Activated T-cell treated with anti-CD3 and anti-CD28 coated beads, Interleukin-2, amount 50 U/mL, for 24 hours (primary cell): Measurements from ENCODE around the gene HELQ.
"Not testable (repeated sequence)": the region's sequence is repeated elsewhere in the genome, so short reads cannot be mapped to it uniquely, and the experiment has no call there.

Experiments
- DNase-seq: peaks from one replicate; pipeline ENCODE4 v3.0.0-alpha.2; 2020
- H3K27ac Mint-ChIP-seq: 2 replicates; pipeline ENCODE4 v1.8.0; 2020; ENCODE audit warnings: mild to moderate bottlenecking, mixed read lengths
- H3K27me3 Mint-ChIP-seq: 2 replicates; pipeline ENCODE4 v1.8.0; 2020; ENCODE audit warnings: mixed read lengths
- H3K36me3 Mint-ChIP-seq: 2 replicates; pipeline ENCODE4 v1.8.0; 2020; ENCODE audit warnings: low read depth, mixed read lengths
- H3K4me1 Mint-ChIP-seq: 2 replicates; pipeline ENCODE4 v1.8.0; 2020; ENCODE audit warnings: low read depth, mixed read lengths
- H3K4me3 Mint-ChIP-seq: 2 replicates; pipeline ENCODE4 v1.8.0; 2020; ENCODE audit warnings: mild to moderate bottlenecking, moderate library complexity, mixed read lengths
- H3K9me3 Mint-ChIP-seq: 2 replicates; pipeline ENCODE4 v1.8.0; 2020; ENCODE audit warnings: mixed read lengths

The HELQ gene

DNA sequence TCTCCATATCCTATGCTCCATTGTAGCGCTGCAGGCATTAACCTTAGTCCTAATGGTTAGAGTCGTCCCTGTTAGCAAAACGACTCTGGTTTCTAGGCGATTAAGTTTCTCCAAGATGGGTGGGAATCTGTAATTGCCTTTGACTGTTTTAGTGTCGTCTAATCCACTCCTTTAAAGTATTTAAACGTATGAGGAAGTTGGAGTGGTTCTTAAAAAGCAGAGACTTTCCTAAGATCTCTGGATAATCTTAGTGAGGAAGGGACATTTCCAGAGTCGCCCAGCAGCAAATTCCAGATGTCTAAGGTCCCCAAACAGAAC is 520 bp upstream of the HELQ start:
- Mint-ChIP-seq H3K36me3 (peaks cover 94% of the 10 kb centered on the region), H3K27me3 (no peaks in the 10 kb centered on the region), H3K9me3 (no peaks in the 10 kb centered on the region), H3K4me3 (peak overlapping the region; percentile 98), H3K27ac (peak overlapping the region; percentile 100), H3K4me1 (peaks cover 52% of the 10 kb centered on the region)
- no peak for DNase-seq

DNA sequence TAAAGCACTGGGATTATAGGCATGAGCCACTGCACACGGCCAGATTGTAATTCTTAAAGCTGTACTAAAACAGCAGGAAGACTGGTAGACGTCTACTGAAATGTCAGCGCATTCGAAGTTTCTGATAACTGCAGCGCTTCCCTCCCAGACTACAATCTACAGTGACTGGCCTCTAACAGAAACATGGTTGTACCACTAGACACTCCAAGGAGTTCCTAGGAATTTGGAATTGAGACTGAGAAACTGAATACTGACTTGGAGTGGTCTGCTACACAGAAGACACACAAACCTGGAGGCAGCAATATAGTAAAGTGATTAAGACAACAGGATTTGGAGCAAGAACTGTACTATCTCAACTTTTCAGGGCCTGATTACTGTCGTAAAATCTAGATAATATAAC is 937 bp downstream of the HELQ start:
- Mint-ChIP-seq H3K4me3 (peak overlapping the region; percentile 98), H3K4me1 (peaks cover 57% of the 10 kb centered on the region), H3K36me3 (peaks cover 88% of the 10 kb centered on the region), H3K27me3 (no peaks in the 10 kb centered on the region), H3K27ac (peak overlapping the region; percentile 100), H3K9me3 (no peaks in the 10 kb centered on the region)
- DNase-seq: no peak

DNA sequence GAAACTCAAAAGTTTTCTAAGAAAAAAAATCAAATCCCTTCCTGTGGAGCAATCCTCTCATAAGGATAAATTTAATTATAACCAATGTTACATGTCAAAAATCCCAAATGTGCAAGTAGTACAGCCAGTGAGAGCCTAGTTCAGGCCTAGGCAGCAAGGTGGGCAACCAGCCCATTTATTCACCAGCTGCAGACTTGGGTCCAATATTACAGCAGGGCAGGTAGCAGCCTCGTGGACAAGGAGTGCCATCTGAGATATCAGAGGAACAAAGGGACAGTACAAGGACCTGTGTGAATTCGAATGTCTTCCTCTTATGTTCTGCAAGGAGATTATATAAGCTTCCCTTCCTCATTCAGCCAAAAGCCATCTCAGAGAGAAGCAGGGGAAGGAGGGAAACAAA is 6.6 kb downstream of the HELQ start:
- peak overlapping the region; percentile 11 for H3K27ac Mint-ChIP-seq

DNA sequence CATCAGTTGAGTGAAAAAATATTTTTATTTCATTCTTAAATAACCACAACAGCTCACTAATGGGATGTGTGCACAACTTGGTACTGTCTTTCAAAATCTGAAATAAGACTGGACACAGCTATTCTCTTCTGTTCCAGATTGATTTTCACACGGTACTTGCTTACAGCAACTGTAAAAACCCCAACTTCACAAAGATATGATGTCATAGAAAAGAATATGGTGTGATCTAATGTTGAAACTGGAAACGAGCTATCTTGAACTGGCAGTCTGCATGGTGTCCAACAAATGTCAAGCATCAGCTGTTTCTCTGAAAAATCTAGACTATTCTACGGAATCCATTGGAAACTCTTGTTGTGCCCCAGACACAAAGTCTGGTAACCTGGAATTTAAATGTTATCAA is 14.7 kb downstream of the HELQ start:
- H3K9me3 Mint-ChIP-seq: no peaks in the 10 kb centered on the region
- DNase-seq: no peak

More for the DNA sequence above, 6.6 kb downstream of the HELQ start:
- no peak for DNase-seq
- Mint-ChIP-seq H3K9me3 (no peaks in the 10 kb centered on the region), H3K36me3 (peaks cover 75% of the 10 kb centered on the region), H3K27me3 (no peaks in the 10 kb centered on the region), H3K4me3 (no peak overlapping the region), H3K4me1 (peaks cover 31% of the 10 kb centered on the region)

DNA sequence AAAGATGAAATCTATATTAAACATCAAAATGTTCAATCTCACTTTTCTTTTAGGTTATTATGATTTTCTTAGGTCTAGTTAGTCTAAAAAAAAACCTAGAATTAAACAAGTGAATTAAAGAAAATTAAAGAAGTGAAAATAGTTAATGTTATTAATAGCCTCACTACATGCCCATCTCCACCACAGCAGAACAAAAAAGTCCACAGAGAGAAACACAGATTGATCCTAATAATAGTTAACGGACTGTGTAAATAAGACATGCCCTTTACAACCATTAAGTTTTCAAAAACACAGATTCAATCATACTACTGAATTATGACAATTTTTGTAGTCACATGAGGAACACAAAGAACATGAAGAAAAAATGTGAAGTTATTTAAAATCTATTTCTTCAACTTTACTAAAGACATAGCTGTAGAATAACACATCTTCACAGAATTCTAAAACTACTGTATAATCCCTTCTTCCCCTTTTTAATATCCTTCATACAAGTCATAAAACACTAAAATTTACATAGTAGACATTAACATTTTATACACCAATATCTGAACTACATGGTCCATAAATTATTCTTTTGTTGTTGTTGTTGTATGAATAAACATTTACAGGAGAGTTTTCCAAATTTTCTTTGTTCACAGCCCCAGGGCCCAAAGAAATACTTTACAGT is 15.3 kb downstream of the HELQ start:
- Mint-ChIP-seq H3K36me3 (peaks cover 82% of the 10 kb centered on the region), H3K27me3 (no peaks in the 10 kb centered on the region), H3K27ac (no peak overlapping the region), H3K4me1 (peaks cover 3% of the 10 kb centered on the region), H3K4me3 (no peak overlapping the region), H3K9me3 (no peaks in the 10 kb centered on the region)
- DNase-seq: no peak

More for the DNA sequence above, 14.7 kb downstream of the HELQ start:
- Mint-ChIP-seq H3K36me3 (peaks cover 82% of the 10 kb centered on the region), H3K4me3 (no peak overlapping the region), H3K4me1 (no peaks in the 10 kb centered on the region), H3K27me3 (no peaks in the 10 kb centered on the region), H3K27ac (no peak overlapping the region)

DNA sequence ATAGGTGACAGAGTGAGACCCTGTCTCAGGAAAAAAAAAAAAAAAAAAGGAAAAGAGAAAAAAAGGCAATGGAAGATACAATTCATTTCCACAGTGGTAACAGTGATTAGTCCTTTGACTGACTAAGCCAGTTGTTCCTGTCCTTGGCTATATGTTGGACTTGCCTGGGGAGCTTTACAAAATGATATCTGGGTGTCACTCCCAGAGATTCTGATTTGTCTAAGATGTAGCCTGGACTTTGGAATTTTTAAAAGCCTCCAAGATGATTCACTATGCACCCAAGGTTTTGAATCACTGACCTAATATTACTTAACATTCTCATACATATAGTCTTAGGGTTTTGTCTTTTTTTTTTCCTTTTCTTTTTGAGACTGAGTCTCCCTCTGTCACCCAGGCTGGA is 16.9 kb downstream of the HELQ start:
- peaks cover 77% of the 10 kb centered on the region for H3K36me3 Mint-ChIP-seq
- H3K4me1 Mint-ChIP-seq: peaks cover 3% of the 10 kb centered on the region
- H3K27ac Mint-ChIP-seq: no peak overlapping the region
- no peak overlapping the region for H3K4me3 Mint-ChIP-seq
- no peak for DNase-seq
- no peaks in the 10 kb centered on the region for H3K9me3 Mint-ChIP-seq
- no peaks in the 10 kb centered on the region for H3K27me3 Mint-ChIP-seq

DNA sequence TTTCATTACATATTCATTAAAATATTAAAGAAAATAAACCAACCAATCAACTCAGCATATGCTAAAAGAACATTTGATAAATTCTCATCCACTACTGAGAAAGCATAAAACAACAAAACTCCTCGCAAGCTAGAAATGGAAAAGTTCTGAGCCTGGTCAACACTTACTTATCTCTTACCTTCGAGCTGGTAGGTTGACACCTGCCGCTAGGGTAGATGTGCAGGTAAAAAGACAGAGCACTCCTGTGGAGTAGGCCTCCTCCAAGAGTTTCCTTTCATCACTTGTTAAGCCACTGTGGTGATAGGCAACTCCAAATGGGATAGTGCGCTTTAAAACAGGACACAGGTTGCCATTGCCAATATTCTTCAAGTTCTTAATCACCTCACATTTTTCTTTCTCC is 18.9 kb downstream of the HELQ start:
- no peak overlapping the region for H3K4me3 Mint-ChIP-seq
- peaks cover 3% of the 10 kb centered on the region for H3K4me1 Mint-ChIP-seq
- no peak overlapping the region for H3K27ac Mint-ChIP-seq
- H3K27me3 Mint-ChIP-seq: no peaks in the 10 kb centered on the region
- no peaks in the 10 kb centered on the region for H3K9me3 Mint-ChIP-seq
- DNase-seq: no peak
- peaks cover 67% of the 10 kb centered on the region for H3K36me3 Mint-ChIP-seq

DNA sequence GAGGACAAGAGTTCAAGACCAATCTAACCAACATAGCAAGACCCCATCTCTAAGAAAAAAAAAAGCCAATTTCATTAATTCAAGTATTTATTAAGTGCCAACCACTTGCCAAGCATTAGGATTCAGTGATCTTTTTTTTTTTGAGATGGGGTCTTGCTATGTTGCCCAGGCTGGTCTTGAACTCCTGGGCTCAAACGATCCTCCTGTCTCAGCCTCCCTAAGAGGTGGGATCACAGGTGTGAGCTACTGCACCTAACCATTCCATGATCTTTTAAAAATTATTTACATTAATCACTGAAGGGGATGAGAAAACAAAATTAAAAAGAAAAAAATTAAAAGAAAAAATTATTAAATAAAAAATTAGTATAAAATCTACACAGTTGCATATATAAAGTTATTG is 24.4 kb downstream of the HELQ start:
- DNase-seq: no peak
- H3K27me3 Mint-ChIP-seq: no peaks in the 10 kb centered on the region
- H3K36me3 Mint-ChIP-seq: peaks cover 57% of the 10 kb centered on the region
- peaks cover 3% of the 10 kb centered on the region for H3K4me1 Mint-ChIP-seq
- no peak overlapping the region for H3K27ac Mint-ChIP-seq
- H3K4me3 Mint-ChIP-seq: no peak overlapping the region
- H3K9me3 Mint-ChIP-seq: no peaks in the 10 kb centered on the region

DNA sequence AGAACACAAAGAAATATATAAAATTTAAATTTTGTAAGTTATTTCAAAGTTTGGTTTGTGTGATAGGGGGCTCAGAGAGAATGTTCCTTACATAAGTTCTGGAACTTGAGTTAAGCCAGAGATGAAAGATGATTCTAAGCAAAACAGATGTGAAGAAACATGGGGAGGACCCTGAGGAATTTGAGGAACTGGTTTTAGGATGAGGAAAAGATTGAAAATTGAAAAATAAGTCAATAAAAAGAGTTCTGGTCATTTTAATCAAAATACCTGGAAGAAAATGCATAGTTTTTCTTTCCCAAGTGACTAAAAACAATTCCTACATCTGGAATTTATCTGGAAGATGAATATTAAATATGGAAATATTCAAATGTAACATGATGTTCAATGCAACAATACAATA is 37.4 kb downstream of the HELQ start:
- H3K27me3 Mint-ChIP-seq: no peaks in the 10 kb centered on the region
- no peak overlapping the region for H3K27ac Mint-ChIP-seq
- no peaks in the 10 kb centered on the region for H3K4me1 Mint-ChIP-seq
- H3K9me3 Mint-ChIP-seq: no peaks in the 10 kb centered on the region
- H3K36me3 Mint-ChIP-seq: peaks cover 70% of the 10 kb centered on the region
- no peak for DNase-seq
- H3K4me3 Mint-ChIP-seq: no peak overlapping the region

DNA sequence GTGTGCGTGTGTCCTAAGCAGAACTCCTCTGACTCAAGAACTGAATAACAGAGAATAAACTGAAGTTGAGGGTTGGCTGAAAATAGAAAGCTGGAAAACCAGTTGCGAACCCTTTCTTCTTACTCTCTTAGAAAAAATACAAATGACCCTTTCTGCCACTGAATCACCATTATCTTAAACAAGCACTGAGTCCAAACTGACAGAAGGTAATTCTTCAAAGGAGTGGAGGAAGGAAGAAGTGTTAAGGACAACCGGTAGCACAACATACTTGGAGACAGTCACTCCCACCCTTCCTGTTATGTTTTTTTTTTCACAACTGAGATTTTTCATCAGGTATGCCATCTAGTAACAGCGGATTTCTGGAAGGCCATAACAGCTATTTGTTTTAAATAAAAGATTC is 38.1 kb downstream of the HELQ start:
- no peaks in the 10 kb centered on the region for H3K27me3 Mint-ChIP-seq

DNA sequence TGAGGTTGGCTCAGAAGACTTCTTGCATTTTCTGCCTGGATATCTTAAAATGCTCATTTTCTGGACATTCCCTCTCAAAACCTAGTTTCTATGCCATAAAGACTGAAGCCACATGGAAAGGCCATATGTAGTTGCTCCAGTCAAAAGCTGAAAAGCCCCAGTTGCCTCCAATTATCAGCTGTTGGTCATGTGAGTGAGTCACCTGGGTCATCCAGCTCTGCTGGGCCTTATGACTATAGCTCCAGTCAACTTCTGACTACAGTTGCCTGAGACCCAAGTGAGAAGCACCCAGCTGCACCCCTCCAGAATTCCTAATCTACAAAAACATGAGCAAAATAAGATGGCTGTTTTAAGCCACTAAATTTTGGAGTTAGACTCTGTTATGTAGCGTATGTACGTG is 41.9 kb downstream of the HELQ start:
- Mint-ChIP-seq H3K27ac (no peak overlapping the region), H3K27me3 (no peaks in the 10 kb centered on the region), H3K4me3 (no peak overlapping the region), H3K4me1 (no peaks in the 10 kb centered on the region), H3K9me3 (no peaks in the 10 kb centered on the region), H3K36me3 (peaks cover 87% of the 10 kb centered on the region)
- DNase-seq: no peak

More for the DNA sequence above, 38.1 kb downstream of the HELQ start:
- H3K4me3 Mint-ChIP-seq: no peak overlapping the region
- H3K9me3 Mint-ChIP-seq: no peaks in the 10 kb centered on the region
- H3K27ac Mint-ChIP-seq: peak overlapping the region; percentile 41
- H3K36me3 Mint-ChIP-seq: peaks cover 73% of the 10 kb centered on the region
- no peak for DNase-seq
- no peaks in the 10 kb centered on the region for H3K4me1 Mint-ChIP-seq

DNA sequence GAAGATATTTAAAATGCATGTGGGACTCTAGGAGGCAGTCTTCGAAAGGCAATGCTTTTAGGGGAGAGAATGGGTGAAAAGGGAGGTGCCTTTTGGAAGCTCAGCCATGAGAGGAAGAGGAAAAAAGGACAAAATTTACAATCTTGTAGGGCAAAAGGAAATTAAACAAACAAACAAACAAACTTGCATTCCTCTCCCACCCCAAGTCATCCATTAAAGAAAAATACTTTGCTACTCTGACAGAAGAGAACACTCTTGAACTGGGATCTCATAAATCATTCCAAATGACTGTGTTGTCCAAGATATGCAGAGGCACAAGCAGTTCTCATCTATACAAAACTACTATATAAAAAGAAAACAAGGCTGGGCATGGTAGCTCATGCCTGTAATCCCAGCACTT is 46.7 kb downstream of the HELQ start:
- H3K36me3 Mint-ChIP-seq: peaks cover 64% of the 10 kb centered on the region
- no peak overlapping the region for H3K4me3 Mint-ChIP-seq
- H3K27ac Mint-ChIP-seq: peak overlapping the region; percentile 50
- no peaks in the 10 kb centered on the region for H3K27me3 Mint-ChIP-seq
- no peaks in the 10 kb centered on the region for H3K9me3 Mint-ChIP-seq
- H3K4me1 Mint-ChIP-seq: no peaks in the 10 kb centered on the region
- DNase-seq: no peak

DNA sequence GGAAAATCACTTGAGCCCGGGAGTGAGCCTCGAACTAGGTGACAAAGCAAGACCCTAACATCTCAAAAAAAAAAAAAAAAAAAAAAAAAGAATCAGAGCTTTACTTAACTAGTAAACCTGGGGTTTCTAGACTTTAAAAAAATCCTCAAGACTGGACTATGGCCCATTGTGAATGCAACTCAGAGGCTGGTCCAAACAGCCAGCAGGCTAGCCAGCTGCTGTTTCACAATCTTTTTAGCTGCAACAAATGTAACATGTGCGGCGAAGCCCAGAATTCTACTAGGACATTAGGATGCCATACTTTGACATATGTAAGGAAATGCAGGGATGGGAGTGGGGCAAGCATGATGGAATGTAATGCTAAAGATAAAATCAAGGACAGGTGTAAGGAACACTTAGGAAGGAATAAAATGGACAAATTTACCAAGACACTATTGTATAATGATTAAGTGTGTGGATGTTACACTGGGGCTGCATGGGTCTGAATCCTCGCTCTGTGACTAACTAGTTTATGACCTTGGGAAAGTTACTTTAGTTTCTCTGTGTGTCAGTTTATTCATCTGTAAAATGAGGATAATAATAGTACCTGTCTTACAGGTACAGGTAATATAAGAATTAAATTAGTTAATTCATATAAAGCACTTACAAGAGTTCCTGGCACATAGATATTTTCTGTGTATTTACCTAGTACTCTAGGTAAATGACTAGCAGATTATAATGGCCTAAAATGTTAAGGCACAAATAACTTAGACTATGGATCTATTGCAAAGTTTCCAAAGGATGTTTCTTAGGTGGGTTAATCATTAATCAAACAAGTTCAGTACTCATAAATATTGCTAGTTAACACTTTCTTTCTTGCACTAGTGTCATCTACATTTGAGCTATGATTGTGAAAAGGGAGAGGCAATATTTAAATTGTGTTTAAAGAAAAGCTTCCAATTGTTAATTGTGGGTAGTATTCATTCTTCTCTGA is 49.5 kb downstream of the HELQ start:
- H3K9me3 Mint-ChIP-seq: no peaks in the 10 kb centered on the region
- H3K27ac Mint-ChIP-seq: no peak overlapping the region
- DNase-seq: no peak
- no peaks in the 10 kb centered on the region for H3K27me3 Mint-ChIP-seq
- H3K36me3 Mint-ChIP-seq: peaks cover 41% of the 10 kb centered on the region
- H3K4me1 Mint-ChIP-seq: no peaks in the 10 kb centered on the region
- no peak overlapping the region for H3K4me3 Mint-ChIP-seq

DNA sequence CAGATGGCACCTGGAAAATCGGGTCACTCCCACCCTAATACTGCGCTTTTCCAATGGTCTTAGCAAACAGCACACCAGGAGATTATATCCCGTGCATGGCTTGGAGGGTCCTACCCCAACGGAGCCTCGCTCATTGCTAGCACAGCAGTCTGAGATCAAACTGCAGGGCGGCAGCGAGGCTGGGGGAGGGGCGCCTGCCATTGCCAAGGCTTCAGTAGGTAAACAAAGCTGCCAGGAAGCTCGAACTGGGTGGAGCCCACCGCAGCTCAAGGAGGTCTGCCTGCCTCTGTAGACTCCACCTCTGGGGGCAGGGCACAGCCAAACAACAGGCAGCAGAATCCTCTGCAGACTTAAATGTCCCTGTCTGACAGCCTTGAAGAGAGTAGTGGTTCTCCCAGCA is 57.5 kb downstream of the HELQ start:
- not testable (repeated sequence) for H3K9me3 Mint-ChIP-seq, H3K27ac Mint-ChIP-seq, H3K4me1 Mint-ChIP-seq, H3K4me3 Mint-ChIP-seq, H3K27me3 Mint-ChIP-seq, DNase-seq
- H3K36me3 Mint-ChIP-seq: peaks cover 26% of the 10 kb centered on the region

DNA sequence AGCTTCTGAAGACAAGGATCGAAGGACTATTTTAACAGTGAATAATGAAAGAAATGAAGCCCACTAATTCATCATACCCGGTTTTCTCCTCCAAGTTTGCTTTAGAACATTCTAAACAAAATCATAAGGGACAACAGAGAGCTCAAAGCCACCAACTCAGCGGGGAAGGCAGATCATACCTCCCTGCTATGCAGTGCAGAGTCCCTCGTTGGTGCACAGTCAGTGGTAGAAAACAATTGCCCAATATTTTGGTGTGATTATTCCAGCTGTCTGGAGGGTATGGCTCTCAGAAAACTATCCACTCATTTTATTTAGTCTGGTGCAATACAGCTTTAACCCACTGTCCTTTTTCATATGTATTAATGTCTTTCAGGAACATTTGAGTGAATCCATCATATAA is 61.7 kb downstream of the HELQ start:
- Mint-ChIP-seq H3K4me1 (no peaks in the 10 kb centered on the region), H3K4me3 (no peak overlapping the region), H3K36me3 (peaks cover 10% of the 10 kb centered on the region), H3K27me3 (no peaks in the 10 kb centered on the region), H3K9me3 (no peaks in the 10 kb centered on the region), H3K27ac (no peak overlapping the region)
- no peak for DNase-seq
